Inferior parietal cortex (tissue), 1 donor: ENCODE measurements around the gene DEFB128.

Source experiments
- DNase-seq: peaks from one replicate; pipeline ENCODE4 v3.0.0-alpha.2; 2016; ENCODE audit errors: extremely low spot score

DEFB128 gene

GRCh38 chr20:152131-152530, 37.4 kb downstream of the DEFB128 start:
- DNase-seq = peak; percentile 2

GRCh38 chr20:145877-146276, 43.6 kb downstream of the DEFB128 start:
- no peak for DNase-seq

GRCh38 chr20:142290-142689, 47.2 kb downstream of the DEFB128 start, which contains the start of gene DEFB126:
DEFB126 (plus strand) TSS chr20:142590; CDS start chr20:142629, 39 bp downstream.
- no peak for DNase-seq
